Lower lobe of right lung (tissue), 2 donors: ENCODE results near the gene UROC1. TPM values are rescaled to one million over a fixed set of nuclear protein-coding genes. Genes with fewer than 3 reads are reported as not detected.

Experiments
- ATAC-seq, 2 donors: fragments of 200-7000 bp; cut with Tn5 transposase; one replicate each; pipeline ENCODE4 v1.9.1; 2020 to 2022; ENCODE audit warnings: mild to moderate bottlenecking in 2 of 2, moderate library complexity in 2 of 2
- DNase-seq: peaks from one replicate; pipeline ENCODE4 v3.0.0-alpha.2; 2020
- H3K27ac ChIP-seq: fragments of 200-600 bp; one replicate; pipeline ENCODE4 v1.8.0; 2022
- H3K27me3 ChIP-seq: fragments of 200-600 bp; one replicate; pipeline ENCODE4 v1.8.0; 2022; ENCODE audit warnings: low read depth
- H3K36me3 ChIP-seq: fragments of 200-600 bp; one replicate; pipeline ENCODE4 v1.8.0; 2022; ENCODE audit warnings: mild to moderate bottlenecking
- H3K4me1 ChIP-seq: fragments of 200-600 bp; one replicate; pipeline ENCODE4 v1.8.0; 2022
- H3K4me3 ChIP-seq: fragments of 200-600 bp; one replicate; pipeline ENCODE4 v1.8.0; 2022; ENCODE audit warnings: mild to moderate bottlenecking
- H3K9me3 ChIP-seq: fragments of 200-600 bp; one replicate; pipeline ENCODE4 v1.8.0; 2022
- CTCF ChIP-seq: fragments of 200-600 bp; IDR thresholded peaks from one replicate; pipeline ENCODE4 v1.8.0; 2022; ENCODE audit warnings: antibody characterized with exemption, mild to moderate bottlenecking
- intact Hi-C: fragments of 100-400 bp; cut with DNase I; formaldehyde crosslinking; loops from one replicate; pipeline ENCODE4 v1.11.0; 2022
- total RNA-seq: library from RNA; stranded (reverse); fragmentation: NEBNext Ultra II Directional; extraction: Animal tissue kit (Norgen Biotek cat#: 25700); gene quantifications from one replicate; pipeline ENCODE4 v1.2.1, GENCODE V29; 2021
- donor health status: DM: no; HTN: yes; CAD: no; lungs with severe emphysema.

Gene UROC1
- total RNA-seq, 1 donor from 2014 or later, result not detected

DNA sequence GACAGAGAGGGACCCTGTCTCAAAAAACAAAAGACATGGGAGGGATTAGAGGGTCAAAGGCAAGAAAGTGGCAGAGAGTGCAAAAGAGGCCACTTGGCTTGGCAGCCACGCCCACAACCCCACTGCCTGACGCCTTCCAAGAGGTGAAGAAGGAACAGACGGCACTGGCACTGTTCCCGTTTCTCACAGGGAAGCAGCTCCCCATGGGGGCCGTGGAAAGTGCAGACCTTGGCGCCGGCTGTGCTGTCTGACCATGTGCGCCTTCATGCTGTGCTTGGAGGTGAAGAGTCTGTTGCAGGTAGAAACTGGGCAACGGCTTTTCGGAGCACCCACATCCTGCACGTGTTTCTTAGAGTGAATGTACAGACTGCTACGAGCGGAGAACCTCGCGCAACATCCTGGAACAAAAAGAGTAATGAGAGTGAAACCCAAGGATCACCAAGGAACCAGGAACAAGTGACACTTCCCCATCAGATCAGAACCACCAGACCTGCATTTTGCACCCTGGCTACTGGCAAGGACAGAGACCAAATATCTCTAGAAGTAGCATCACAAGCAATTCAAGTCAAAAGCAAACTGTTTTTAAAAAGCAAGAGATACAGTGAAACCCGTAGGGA lies 51.5 kb downstream of the UROC1 start:
- Histone ChIP-seq H3K36me3 (peaks cover 100% of the 10 kb centered on the region), H3K4me3 (no peak overlapping the region), H3K27ac (peak overlapping the region; percentile 56), H3K27me3 (no peaks in the 10 kb centered on the region), H3K9me3 (no peaks in the 10 kb centered on the region), H3K4me1 (peaks cover 52% of the 10 kb centered on the region)
- DNase-seq, result peak; percentile 87
- ATAC-seq, result peak; percentile 44 to 62
- intact Hi-C loops, result no loop called here
- TF ChIP-seq CTCF, result no peak

DNA sequence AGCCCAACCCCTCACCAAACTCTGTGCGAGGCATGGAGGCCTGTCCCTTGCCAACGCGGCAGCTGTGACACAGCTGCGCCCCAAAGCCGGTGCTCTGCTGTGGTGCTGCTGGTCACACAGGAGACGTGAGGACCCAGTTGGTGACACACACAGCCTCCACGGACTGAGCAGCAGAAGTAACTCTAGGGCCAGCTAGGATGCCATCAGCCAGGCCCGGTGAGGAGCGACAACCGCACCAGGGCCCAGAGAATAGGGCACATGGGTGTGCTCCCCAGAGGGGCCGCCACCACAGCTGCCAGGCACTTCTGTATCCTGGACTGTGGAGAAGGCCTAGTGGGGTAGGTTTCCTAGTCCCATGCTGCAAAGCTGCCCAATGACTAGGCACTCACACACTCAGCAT lies 52.6 kb downstream of the UROC1 start:
- no peaks in the 10 kb centered on the region for H3K9me3 ChIP-seq
- no peak for DNase-seq
- no peak for ATAC-seq
- H3K36me3 ChIP-seq, result peaks cover 100% of the 10 kb centered on the region
- H3K4me3 ChIP-seq, result no peak overlapping the region
- peaks cover 44% of the 10 kb centered on the region for H3K4me1 ChIP-seq
- H3K27me3 ChIP-seq, result no peaks in the 10 kb centered on the region
- intact Hi-C loops, result no loop called here
- H3K27ac ChIP-seq, result no peak overlapping the region
- TF ChIP-seq CTCF, result no peak

DNA sequence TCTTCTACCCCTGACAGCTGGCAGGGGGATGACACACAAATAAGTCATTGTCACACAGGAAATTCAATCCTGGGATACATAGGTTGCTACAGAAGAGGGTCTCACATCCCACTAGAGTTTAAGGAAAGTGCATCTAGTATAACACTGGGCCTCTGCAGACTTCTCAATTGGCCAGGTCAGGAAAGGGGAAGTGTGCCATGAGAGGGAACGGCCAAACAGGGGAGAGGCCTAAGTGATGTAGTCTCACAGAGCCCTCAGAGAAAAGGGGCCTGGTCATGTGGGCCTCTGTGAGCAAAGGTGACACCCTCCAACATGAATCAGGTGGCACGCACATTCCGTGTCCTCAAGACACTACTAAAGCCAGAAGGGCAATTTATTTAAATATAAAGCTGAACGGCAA lies 53.1 kb downstream of the UROC1 start:
- no peak for TF ChIP-seq CTCF
- Histone ChIP-seq H3K9me3 (no peaks in the 10 kb centered on the region), H3K27me3 (no peaks in the 10 kb centered on the region), H3K27ac (no peak overlapping the region), H3K4me1 (peaks cover 42% of the 10 kb centered on the region), H3K4me3 (no peak overlapping the region), H3K36me3 (peaks cover 100% of the 10 kb centered on the region)
- peak in 1 of 2 donors; percentile 50 for ATAC-seq
- intact Hi-C loops, result no loop called here
- DNase-seq, result no peak

DNA sequence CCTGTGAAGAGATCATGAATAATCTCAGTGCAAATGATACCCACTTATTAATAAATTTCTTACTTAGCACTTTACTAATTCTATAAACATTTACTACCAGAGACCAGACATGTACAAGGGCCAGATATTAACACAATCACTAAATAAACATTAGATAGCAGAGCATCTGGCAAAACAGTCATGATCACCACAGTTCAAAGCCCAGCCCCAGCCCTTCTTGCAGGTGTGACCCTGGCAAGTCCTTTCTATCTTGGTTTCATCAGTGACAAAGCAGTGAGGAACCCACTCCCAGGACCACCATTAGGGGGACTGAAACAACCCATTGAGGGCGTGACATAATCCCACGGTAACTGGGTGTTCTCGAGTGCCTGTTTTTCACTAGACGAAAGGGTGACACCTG lies 53.5 kb downstream of the UROC1 start:
- ATAC-seq (no peak), DNase-seq (no peak)
- Histone ChIP-seq H3K4me1 (peaks cover 42% of the 10 kb centered on the region), H3K27me3 (no peaks in the 10 kb centered on the region), H3K9me3 (no peaks in the 10 kb centered on the region), H3K4me3 (no peak overlapping the region), H3K36me3 (peaks cover 100% of the 10 kb centered on the region), H3K27ac (no peak overlapping the region)
- no peak for TF ChIP-seq CTCF
- intact Hi-C loops, result no loop called here

DNA sequence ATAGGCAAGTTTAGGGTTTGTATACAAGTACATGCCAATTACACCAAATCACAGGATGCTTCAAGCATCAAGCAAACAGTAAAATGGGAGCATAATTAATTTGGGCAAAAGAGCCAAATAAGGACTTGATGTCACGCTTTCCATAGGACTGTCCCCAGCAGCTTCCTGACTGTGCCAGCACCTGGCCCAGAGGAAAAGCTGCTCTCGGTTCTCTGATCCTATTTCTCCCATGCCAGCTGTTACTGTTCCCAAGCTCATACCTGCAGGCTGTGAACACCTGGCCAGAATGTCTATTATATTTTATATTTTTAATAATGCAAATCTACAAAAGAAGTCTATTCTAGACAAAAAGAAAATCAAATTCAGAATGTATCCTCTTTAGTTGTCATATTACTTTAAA lies 54.1 kb downstream of the UROC1 start:
- DNase-seq (no peak), ATAC-seq (no peak)
- no peaks in the 10 kb centered on the region for H3K27me3 ChIP-seq
- H3K9me3 ChIP-seq, result no peaks in the 10 kb centered on the region
- intact Hi-C loops, result no loop called here
- no peak overlapping the region for H3K4me3 ChIP-seq
- no peak for TF ChIP-seq CTCF
- H3K27ac ChIP-seq, result no peak overlapping the region
- H3K36me3 ChIP-seq, result peaks cover 100% of the 10 kb centered on the region
- peaks cover 37% of the 10 kb centered on the region for H3K4me1 ChIP-seq
